GM18861 (cell line): ENCODE results near the gene TNFRSF1B.
A peak's percentile ranks its signal among the peaks of the same experiment; 100 is the strongest.

ENCODE experiments used
- ATAC-seq: cut with Tn5 transposase; IDR thresholded peaks from one replicate; pipeline ENCODE4 v1.9.1; 2021; ENCODE audit not compliant: unreplicated experiment

TNFRSF1B gene

DNA sequence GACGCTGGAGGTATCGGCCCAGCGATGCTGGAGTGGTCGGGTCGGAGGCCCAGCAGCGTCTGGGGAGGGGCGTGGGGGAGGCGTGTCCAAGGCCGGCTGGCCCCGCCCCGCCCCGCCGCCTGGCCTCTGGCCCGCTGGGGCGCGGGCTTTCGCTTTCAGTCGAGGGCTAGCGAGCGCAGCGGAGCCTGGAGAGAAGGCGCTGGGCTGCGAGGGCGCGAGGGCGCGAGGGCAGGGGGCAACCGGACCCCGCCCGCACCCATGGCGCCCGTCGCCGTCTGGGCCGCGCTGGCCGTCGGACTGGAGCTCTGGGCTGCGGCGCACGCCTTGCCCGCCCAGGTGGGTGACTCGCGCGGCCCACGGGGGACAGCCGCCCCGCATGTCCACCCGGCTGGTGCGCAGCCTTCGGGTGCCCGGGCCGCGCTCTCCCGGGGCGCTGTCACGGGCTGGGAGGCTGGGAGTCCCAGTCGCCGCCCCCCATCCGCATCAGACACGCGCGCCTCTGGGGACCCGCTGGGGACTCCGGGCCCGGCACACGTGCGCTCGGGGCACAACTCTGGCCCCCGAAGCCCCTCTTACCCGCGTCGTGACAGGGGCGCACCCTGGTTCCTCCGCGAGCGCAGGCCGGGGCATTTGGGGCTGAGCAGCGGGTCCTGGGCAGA, at the start of gene TNFRSF1B:
Gene TNFRSF1B (plus strand): TSS at position 158 of the 659 bp plus-strand sequence. CDS start 101 bp downstream, at position 259.
- peak; percentile 35 for ATAC-seq

DNA sequence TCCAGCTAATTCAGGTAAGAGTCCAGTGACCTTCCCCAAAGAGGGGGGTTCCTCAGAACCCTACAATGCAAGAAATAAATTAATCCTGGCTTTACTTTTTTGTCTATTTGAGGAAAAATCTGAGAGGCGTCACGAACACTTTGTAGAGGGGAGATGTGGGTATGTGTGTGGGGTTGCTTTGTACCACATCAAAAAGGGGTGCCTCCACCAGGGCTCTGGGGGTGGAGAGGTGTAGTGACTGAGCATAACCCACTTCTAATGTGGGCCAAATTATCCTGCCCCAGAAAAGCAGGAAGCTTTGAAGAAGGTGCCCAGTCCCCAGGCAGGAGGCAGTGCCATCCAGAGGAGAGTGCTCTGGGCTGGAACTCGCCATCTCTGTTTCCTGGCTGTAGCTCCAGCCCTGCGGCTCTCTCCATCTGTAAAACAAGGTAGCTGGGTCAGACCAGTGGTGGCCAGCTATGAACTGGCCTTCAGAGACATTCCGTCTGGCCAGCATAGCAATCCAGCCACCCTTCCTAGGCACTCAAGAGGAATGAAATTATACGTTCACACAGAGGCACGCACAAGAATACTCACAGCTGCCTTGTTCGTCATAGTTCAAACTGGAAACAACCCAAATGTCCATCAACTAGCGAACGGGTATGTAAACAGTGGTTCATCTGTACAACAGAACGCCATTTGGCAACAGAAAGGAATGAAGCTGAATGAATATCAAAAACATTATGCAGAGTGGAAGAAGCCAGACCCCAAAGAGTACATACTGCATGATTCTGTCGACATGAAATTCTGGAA, 45.4 kb upstream of the TNFRSF1B start:
- no peak for ATAC-seq

DNA sequence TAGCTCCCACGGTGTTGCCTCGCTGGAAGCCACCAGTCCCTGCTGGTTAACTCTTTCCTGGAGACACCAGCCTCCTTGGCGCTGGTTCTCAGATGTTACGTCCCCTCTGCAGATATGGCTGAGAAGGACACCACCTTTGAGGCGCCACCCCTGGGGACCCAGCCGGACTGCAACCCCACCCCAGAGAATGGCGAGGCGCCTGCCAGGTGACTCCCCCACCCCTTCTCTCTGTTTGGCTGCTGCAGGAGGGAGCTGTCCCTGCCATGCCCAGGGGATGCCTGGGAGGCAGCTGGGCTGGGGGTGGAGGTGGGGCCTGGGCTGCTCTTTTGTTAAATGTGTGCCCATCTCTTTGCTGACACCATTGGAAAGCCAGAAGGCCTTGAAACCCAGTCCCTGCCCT, 43.6 kb upstream of the TNFRSF1B start:
- no peak for ATAC-seq

DNA sequence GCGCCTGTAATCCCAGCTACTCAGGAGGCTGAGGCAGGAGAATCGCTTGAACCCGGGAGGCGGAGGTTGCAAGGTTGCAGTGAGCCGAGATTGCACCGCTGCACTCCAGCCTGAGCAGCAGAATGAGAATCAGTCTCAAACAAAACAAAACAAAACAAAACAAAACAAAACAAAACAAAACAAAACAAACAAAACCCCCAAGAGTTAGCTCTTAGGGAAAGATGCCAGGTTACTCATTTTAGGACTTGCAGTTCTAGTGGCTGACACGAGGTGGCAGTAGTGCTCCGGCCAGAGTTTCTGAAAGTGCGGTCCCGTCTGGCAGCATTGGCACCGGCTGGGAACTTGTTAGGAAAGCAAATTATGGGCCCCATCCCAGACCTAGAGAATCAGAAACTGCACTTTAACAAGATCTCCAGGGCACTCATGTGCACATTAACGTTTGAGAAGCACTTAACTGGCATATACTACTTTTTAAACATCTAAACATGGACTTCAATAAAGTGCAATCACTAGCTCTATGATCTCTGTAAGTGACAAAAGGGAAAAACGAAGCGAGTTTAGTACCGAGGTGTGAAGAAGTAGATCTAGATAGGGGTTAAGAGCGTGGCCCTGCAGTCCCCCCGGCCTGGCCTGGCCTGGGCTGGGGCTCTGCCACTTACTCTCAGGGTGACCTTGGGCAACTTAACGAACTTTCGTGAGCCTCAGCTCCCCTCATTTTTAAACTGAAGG, 41.9 kb upstream of the TNFRSF1B start:
- ATAC-seq: no peak

DNA sequence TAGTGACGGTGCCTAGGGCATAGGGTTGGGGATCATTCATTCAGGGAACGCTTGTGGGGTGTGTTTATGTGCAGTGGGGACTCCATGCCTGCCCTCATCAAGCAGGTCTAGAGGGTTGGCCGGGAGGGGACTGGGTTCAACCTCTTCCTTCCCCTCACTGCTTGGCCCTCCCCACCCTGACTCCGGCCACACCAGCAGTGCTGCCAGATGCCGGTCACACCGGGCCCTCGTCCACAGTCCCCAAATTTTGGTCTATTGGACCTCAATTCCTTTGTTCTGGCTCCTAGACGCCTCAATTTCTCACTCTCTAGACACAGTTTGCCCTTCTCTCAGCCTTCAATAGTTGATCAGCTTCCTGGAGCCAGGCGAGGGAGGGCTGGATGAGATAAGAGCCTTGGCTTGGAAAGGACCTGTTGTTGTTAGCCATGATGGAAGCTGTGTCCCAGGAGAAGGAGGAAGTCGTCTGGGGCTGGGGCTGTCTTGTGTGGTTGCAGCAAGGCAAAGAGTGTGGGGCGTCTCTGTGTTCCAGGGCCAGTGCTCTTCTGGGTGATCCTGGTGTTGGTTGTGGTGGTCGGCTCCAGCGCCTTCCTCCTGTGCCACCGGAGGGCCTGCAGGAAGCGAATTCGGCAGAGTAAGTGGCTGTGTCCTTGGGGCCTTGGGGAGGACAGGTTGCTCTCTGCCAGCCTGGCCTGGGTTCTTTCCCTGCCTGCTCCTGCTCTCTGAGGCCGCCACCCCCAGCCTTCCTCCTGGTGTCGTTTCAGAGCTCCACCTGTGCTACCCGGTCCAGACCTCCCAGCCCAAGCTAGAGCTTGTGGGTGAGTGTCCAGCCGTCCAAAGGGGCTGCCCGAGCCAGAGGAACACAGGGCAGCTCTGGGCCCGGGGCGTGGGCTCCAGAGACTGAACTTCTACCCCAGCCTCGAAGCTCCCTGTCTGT, 41.1 kb upstream of the TNFRSF1B start:
- ATAC-seq: no peak

DNA sequence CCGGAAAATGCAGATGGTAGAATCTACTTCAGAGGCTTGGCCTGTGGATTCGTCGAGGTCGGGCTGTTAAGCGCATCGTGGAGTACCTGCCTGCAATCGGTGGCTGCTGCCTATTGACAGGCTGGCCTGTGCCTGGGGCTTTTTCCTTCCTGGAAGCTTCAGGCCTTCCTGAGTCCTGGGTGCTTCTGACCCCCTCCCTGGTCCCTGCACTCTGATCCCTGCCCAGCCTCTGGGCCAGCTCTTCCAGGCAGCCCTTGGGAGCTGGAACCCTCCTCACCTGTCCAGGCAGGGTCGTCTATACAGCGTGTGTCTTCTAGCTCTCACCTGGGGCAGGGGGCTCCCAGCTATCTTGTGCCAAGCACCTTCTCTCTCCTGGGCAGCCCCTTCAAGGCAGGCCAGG, 40.0 kb upstream of the TNFRSF1B start:
- ATAC-seq: no peak

DNA sequence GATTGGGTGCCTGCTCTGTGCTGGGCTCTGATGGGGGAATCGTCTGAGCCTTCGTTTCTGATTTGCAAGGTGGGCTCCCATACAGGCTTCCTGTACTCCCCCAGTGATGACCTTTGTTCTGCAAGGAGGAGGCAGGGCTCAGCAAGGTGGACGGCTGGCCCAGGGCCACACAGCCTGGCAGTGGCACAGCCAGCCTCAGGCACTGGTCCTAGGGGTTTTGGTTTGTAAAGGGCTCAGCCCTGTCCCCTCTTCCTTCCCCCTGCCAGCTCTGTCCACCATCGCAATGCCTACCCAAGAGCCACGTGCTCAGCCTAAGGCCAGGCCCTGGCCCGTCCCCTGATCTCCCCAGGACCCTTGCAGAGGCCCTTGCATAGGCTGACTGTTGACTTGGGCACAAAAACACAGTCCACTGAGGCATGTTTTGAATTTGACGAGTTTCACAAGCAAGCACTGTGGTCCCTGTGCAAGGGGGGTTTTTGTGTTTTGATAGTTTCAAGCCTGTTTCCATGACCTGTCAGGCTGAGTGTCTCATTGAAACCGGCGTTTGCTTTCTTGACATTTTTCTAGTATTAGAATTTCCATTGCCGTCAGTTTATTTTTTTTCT, 39.5 kb upstream of the TNFRSF1B start:
- ATAC-seq: no peak

DNA sequence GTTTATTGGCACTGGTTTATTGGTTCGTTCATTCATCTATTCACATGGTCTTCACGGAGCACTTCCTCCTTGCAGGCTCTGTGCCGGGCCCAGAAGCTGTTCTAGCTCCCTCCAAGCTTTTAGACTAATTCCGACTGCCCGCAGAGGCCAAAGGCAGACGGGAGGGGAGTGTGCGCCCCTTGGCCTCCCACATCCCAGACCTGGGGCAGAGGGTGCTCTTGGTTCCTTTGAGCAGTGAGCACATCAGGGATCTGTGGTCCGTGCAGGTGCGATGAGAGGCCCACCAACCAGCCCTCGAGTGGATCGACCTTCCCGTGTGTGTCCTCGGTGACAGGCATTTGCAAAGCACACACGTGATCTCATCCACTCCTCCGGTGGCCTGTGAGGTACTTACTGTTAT, 38.7 kb upstream of the TNFRSF1B start:
- ATAC-seq: no peak

DNA sequence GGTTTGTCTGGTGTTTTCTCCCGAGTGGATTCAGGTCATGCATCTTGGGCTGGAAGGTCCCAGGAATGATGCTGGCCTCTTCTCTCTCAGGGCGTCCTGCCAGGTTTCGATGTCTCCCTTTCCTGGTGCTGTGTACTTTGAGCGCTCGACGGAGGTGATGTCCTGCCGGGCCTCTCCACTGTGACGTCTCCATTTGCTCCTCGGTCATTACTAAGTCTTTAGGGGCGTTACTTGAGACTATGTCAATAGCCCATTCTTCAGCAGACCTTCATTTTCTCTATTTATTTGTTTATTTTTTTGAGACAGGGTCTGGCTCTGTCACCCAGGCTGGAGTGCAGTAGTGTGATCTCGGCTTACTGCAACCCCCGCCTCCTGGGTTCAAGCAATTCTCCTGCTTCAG, 37.2 kb upstream of the TNFRSF1B start:
- ATAC-seq: no peak

DNA sequence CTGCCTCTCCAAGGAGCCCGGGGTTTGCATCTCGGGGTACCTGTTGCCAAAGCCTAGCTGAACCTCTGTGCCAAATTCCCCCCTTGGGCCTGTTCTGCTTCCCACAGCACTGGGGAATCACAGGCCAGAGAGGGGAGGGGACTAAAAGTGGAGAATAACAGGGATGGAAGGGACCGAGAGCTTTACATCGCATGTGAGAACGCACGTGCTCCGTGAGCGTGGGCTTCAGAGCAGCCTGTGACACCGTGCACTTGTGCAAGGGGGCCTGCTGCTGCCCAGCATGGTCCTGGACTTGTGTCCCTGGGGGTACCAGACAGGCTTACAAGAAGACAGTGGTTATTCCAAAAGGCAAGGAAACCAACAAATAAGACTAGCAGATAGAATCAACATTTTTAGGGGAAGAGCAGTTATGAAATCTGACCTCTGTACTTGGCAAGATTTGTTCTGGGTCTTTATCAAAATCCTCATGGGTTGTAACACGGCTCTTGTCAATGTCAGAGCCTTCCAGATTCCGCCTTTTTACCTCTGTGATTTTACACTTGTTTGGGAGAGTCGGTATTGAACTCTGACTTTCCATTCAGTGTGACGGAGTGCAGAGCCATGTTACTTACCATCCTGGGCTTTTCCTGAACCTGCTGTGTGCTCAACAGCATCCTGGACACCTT, 36.2 kb upstream of the TNFRSF1B start:
- no peak for ATAC-seq

DNA sequence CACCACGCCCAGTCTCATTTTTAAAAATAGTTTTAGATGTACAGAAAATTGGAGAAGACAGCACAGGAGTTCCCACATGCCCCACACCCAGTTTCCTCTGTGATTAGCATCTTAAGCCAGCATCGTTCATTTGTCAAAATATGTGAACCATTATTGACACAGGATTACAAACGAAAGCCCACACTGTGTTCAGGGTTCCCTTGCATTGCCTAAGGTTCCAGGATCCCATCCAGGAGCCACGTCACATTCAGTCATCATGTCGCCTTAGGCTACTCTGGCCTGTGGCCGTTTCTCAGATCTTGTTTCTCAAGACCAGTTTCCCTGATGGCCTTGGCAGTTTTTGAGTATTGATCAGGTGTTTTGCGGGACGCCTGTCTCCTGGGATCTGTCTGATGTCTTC, 34.7 kb upstream of the TNFRSF1B start:
- no peak for ATAC-seq

DNA sequence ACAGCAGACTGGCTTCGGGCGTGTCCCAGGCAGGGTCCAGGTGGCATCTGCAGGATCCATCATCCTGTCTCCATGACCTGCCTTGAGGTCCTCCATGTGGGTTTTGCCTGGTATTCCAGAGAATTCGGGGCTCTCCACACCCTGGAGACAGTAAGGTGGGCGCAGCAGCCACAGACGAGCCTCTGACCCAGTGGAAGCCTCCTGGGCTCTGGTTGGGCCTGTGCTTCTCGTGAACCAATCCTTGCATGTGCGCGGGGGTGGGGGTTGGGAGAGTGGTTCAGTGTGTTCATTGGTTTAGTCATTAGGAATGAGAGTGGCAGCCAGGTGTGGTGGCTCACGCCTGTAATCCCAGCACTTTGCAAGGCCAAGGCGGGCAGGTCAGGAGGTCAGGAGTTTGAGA, 32.1 kb upstream of the TNFRSF1B start:
- ATAC-seq: no peak

DNA sequence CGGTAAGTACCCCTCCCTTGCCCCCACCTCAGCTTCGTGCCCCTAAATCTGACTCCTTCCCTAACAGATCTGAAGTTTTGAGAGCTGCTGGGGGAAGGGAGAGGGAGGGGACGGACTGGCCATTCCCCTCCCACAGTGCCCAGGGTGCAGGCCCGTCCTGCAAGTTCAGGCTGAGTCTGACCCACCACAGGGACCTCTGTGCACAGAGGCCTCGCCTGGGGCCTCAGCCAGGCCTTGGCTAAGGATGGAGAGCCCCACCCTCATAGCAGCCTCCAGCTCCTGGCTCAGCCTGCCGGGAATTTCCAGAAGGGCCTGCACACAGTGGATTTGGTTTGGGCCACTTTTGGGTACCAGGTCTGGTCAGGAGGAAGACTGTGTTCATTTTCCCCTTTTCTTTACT, 31.2 kb upstream of the TNFRSF1B start:
- no peak for ATAC-seq

DNA sequence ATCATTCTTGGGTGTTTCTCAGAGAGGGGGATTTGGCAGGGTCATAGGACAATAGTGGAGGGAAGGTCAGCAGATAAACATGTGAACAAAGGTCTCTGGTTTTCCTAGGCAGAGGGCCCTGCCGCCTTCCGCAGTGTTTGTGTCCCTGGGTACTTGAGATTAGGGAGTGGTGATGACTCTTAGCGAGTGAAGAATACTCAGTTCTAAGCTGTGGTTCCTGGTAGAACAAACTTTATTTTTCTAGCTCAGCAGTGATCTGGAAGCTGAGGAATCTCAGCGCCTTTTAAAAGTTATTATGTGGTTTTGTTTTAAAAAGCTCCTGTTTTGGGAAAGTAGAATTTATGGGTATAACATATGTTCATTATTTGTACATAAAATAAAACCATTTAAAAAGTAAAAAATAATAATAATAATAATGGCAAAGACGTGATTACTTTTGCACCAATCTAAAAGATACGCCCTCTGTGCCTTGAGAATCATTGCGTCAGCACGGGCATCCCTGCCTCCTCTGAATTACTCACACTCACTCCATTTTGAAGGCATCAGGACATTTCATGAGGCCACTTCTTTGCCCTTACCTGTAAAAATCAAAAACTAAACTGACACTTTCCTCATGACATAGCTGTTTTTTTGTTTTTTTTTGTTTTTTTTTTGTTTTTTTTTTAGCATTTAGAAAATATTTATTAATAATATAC, 29.7 kb upstream of the TNFRSF1B start:
- ATAC-seq: no peak

DNA sequence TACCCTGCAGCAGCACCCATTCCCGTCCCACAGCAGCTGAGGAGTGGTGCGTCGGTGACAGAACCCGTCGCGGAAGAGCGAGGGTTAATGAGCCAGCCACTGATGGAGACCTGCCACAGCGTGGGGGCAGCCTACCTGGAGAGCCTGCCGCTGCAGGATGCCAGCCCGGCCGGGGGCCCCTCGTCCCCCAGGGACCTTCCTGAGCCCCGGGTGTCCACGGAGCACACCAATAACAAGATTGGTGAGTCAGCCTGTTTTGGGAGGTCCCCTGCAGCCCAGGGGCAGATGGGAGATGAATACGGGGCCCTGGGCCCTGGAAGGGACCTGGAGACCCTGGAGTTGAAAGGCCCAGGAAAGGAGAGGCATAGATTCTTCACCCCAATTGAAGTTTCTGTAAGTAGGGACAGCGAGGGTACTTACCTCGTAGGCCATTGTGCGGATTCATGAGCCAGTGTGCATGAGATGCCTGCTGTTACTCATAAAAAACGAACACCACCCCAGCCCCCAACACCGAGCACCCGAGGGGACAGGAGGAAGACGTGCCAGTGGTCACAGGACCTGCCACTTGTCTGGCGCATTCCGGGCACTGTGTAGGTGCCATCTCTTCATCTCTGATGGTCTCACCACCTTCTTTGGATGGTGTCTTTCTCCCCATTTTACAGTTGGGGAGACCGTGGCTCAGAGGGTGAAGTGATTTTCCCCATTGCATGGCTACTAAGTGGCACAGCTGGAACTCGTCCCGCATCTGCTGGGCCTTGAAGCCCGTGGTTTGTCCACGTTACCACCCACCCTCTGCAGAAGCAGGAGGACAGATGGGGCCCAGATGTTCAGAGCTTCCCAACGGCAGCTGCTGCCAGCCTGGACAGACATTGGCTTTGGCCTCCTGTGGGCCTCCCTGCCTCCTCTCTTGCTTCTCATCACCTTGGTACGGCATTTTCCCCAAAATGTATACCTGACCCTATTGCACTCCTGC, 28.3 kb upstream of the TNFRSF1B start:
- no peak for ATAC-seq

DNA sequence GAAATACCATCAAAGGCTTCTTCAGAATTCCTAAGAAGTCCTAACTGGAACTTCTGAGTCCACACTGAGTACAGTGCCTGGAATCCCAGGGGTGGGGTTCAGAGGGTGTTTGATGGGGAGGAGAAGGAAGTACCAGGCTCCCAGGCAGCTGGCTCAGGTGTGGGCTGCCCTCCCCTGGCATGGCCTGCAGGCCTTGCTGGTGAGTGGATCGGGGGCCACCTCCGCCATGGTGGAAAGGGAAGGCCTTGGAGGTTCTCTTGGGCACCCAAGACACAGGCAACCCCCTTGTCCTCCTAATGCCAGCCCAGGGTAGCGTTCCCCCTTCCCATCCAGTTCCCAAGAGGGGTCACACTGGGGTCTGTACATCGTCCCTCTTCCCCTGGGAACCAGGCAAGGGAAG, 26.8 kb upstream of the TNFRSF1B start:
- ATAC-seq: no peak

DNA sequence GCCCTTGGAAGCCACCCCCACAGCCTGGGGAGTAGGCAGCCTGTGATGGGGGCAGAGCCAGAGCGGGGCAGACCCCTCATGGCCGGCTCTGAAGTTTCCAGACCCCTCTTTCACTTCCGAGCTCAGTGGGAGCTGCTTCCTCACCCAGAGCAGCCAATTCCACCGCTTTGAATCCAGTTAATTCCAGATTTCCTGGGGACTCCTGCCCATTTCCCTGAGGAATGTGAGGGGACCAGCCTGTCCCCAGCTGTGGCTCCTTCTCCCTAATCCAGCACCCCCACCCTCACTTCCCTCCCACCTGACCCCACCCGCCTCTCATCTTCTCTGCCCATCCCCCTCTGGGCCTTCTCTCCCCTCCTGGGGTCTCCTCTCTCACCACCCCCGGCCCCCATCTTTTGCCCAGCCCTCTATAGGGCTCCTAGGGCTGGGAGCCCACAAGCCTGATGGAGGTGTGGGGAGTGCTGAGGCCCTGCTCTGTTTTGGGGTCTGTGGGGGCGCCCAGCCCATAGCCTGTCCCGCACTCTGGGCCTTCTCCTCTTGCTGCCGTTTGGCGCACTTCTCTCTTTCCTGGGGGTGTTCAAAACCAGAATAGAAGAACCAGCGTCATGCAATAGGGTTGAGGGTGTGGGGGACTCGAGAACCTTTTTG, 26.2 kb upstream of the TNFRSF1B start:
- no peak for ATAC-seq
